Measurements from ENCODE around the gene NEDD9. TPM values are rescaled to one million over a fixed set of nuclear protein-coding genes. Genes with fewer than 3 reads are reported as not detected.

The NEDD9 gene
- total and polyA plus RNA-seq, 2 of the 13 experiments (the other 11 are each of a cell fraction or from before 2014, with no cell fraction given) = 27.1 to 389 TPM

DNA sequence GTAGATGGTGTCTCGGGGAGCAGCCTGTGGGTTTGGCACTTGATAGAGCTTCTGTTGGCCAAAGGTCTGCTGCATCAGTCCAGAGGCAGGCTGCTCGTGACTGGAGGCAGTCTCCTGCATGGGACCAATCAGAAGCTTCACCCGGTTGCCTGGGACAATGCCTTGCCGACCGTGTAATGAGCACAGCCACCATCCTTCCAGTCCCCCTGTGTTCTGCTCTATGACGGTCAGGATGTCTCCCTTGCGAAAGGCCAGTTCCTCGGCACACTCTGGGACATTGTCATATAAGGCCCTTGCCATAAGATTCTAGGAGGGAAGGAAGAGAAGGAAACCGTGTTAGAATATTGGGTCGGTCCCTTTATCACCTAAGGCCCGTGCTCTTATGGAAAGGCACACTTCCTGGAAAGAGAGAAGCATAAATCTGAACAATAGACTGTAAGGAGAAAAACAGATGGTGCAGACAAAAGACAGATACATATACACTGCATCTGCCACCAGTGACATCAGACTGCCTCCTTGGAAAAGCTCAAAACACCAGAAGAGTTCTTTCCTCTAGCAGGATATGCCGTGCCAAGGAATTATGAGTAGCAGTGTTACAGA is 18.9 kb downstream of the NEDD9 start:
- Histone ChIP-seq H3K27ac (ENCODE audit: extremely low read length, insufficient read depth, low read length) (no peak overlapping the region), H3K9ac (ENCODE audit: insufficient read depth, low read depth, low read length) (no peak overlapping the region), H3K9me3 (ENCODE audit: low read length) (no peaks in the 10 kb centered on the region), H3K27me3 (ENCODE audit: control insufficient read depth in 1 of 2, insufficient read depth in 2 of 2, low read length in 2 of 2) (no peaks in the 10 kb centered on the region), H3K4me1 (ENCODE audit: insufficient read depth, low read length) (peaks cover 100% of the 10 kb centered on the region), H3K4me2 (ENCODE audit: low read depth, low read length) (no peak overlapping the region), H4K20me1 (ENCODE audit: insufficient read depth, low read length) (peaks cover 100% of the 10 kb centered on the region), H3K79me2 (ENCODE audit: insufficient read depth, low read length) (peaks cover 100% of the 10 kb centered on the region), H2AFZ (ENCODE audit: low read length) (no peak overlapping the region), H3K36me3 (replicated peaks in 1 of 2; ENCODE audit: control insufficient read depth in 1 of 2, insufficient read depth in 2 of 2, low read length in 2 of 2) (peaks cover 54 to 97% of the 10 kb centered on the region in 2 experiments), H3K4me3 (replicated peaks in 1 of 3; ENCODE audit: insufficient read depth in 1 of 3, low read depth in 2 of 3, low read length in 3 of 3) (no peak overlapping the region)
- FAIRE-seq (no peak), ATAC-seq (no peak), DNase-seq (ENCODE audit: low spot score) (no peak)
- 88% methylated on average over 11 of the region's 12 CpGs for WGBS (ENCODE audit: low lambda C conversion rate)
- intact Hi-C loops (cut with micrococcal nuclease; ENCODE audit: unreplicated experiment) = no loop called here
- ChIA-PET CTCF (ENCODE audit: low intra/inter-chr PET ratio, low total read pairs) (no interaction called here), POLR2A (interaction anchor here (0.8 kb wide), 1 partner anchor 11 kb away, joined by 4 read pairs; no protein-coding TSS in a partner anchor)
- BruUV-seq (replicated peaks) = no TSS peak
- in situ Hi-C loops (cut with HindIII; ENCODE audit: extremely low pct_ligation_motif_present, low pct_unique_long_range_greater_than_20kb) = no loop called here
- TF ChIP-seq, protein P1, sequence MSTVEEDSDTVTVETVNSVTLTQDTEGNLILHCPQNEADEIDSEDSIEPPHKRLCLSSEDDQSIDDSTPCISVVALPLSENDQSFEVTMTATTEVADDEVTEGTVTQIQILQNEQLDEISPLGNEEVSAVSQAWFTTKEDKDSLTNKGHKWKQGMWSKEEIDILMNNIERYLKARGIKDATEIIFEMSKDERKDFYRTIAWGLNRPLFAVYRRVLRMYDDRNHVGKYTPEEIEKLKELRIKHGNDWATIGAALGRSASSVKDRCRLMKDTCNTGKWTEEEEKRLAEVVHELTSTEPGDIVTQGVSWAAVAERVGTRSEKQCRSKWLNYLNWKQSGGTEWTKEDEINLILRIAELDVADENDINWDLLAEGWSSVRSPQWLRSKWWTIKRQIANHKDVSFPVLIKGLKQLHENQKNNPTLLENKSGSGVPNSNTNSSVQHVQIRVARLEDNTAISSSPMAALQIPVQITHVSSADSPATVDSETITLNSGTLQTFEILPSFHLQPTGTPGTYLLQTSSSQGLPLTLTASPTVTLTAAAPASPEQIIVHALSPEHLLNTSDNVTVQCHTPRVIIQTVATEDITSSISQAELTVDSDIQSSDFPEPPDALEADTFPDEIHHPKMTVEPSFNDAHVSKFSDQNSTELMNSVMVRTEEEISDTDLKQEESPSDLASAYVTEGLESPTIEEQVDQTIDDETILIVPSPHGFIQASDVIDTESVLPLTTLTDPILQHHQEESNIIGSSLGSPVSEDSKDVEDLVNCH (CRISPR knock-in tag; IDR thresholded peaks at IDR 0.05) = 0 out of 2 replicates have a peak, but pooled peaks have one; percentile 8
- peak; percentile 68 for TF ChIP-seq U2AF1 (optimal IDR thresholded peaks at IDR 0.05; ENCODE audit: low read depth, low read length)
- 0 out of 2 replicates have a peak, but pooled peaks have one; percentile 6 for TF ChIP-seq MBD4 (IDR thresholded peaks at IDR 0.05; ENCODE audit: borderline replicate concordance, low read length)
- no peak for TF ChIP-seq GZF1 (CRISPR knock-in tag; IDR thresholded peaks at IDR 0.05)
- TF ChIP-seq, protein P2, sequence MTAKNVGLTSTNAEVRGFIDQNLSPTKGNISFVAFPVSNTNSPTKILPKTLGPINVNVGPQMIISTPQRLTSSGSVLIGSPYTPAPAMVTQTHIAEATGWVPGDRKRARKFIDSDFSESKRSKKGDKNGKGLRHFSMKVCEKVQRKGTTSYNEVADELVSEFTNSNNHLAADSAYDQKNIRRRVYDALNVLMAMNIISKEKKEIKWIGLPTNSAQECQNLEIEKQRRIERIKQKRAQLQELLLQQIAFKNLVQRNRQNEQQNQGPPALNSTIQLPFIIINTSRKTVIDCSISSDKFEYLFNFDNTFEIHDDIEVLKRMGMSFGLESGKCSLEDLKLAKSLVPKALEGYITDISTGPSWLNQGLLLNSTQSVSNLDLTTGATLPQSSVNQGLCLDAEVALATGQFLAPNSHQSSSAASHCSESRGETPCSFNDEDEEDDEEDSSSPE (CRISPR knock-in tag; IDR thresholded peaks at IDR 0.05) = no peak
- TF ChIP-seq, protein P3, sequence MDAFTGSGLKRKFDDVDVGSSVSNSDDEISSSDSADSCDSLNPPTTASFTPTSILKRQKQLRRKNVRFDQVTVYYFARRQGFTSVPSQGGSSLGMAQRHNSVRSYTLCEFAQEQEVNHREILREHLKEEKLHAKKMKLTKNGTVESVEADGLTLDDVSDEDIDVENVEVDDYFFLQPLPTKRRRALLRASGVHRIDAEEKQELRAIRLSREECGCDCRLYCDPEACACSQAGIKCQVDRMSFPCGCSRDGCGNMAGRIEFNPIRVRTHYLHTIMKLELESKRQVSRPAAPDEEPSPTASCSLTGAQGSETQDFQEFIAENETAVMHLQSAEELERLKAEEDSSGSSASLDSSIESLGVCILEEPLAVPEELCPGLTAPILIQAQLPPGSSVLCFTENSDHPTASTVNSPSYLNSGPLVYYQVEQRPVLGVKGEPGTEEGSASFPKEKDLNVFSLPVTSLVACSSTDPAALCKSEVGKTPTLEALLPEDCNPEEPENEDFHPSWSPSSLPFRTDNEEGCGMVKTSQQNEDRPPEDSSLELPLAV (CRISPR knock-in tag; conservative IDR thresholded peaks at IDR 0.05; ENCODE audit: low read depth) = no peak
- no peak for TF ChIP-seq ZNF614 (CRISPR knock-in tag; IDR thresholded peaks at IDR 0.05; ENCODE audit: borderline replicate concordance)
- no peak for TF ChIP-seq PHF20 (CRISPR knock-in tag; IDR thresholded peaks at IDR 0.05)
- TF ChIP-seq AGO2 (optimal IDR thresholded peaks at IDR 0.05; ENCODE audit: low read depth, low read length) = peak; percentile 69
- TF ChIP-seq, protein P4, sequence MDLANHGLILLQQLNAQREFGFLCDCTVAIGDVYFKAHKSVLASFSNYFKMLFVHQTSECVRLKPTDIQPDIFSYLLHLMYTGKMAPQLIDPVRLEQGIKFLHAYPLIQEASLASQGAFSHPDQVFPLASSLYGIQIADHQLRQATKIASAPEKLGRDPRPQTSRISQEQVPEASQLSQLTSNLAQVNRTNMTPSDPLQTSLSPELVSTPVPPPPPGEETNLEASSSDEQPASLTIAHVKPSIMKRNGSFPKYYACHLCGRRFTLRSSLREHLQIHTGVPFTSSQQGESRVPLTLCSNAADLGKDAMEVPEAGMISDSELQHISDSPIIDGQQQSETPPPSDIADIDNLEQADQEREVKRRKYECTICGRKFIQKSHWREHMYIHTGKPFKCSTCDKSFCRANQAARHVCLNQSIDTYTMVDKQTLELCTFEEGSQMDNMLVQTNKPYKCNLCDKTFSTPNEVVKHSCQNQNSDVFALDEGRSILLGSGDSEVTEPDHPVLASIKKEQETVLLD (CRISPR knock-in tag; IDR thresholded peaks at IDR 0.05; ENCODE audit: low read depth) = no peak
- no peak for TF ChIP-seq ZNF577 (CRISPR knock-in tag; IDR thresholded peaks at IDR 0.05; ENCODE audit: borderline replicate concordance, low read depth)
- TF ChIP-seq, protein P5, sequence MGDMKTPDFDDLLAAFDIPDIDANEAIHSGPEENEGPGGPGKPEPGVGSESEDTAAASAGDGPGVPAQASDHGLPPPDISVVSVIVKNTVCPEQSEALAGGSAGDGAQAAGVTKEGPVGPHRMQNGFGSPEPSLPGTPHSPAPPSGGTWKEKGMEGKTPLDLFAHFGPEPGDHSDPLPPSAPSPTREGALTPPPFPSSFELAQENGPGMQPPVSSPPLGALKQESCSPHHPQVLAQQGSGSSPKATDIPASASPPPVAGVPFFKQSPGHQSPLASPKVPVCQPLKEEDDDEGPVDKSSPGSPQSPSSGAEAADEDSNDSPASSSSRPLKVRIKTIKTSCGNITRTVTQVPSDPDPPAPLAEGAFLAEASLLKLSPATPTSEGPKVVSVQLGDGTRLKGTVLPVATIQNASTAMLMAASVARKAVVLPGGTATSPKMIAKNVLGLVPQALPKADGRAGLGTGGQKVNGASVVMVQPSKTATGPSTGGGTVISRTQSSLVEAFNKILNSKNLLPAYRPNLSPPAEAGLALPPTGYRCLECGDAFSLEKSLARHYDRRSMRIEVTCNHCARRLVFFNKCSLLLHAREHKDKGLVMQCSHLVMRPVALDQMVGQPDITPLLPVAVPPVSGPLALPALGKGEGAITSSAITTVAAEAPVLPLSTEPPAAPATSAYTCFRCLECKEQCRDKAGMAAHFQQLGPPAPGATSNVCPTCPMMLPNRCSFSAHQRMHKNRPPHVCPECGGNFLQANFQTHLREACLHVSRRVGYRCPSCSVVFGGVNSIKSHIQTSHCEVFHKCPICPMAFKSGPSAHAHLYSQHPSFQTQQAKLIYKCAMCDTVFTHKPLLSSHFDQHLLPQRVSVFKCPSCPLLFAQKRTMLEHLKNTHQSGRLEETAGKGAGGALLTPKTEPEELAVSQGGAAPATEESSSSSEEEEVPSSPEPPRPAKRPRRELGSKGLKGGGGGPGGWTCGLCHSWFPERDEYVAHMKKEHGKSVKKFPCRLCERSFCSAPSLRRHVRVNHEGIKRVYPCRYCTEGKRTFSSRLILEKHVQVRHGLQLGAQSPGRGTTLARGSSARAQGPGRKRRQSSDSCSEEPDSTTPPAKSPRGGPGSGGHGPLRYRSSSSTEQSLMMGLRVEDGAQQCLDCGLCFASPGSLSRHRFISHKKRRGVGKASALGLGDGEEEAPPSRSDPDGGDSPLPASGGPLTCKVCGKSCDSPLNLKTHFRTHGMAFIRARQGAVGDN (CRISPR knock-in tag; IDR thresholded peaks at IDR 0.05) = peak; percentile 60
- no peak for TF ChIP-seq FOXK1 (CRISPR knock-in tag; IDR thresholded peaks at IDR 0.05; ENCODE audit: borderline replicate concordance, low read depth)

Measured in HepG2 (cell line).